HL-60 (cell line): ENCODE measurements around the gene DLG5.

Experiments
- DNase-seq, 2 experiments: peaks; one replicate each; pipeline ENCODE4 v3.0.0-alpha.2; 2010 to 2020; ENCODE audit warnings: low read depth in 1 of 2, low spot score in 1 of 2
- H3K27ac ChIP-seq: fragments of 250-450 bp; sonication (Bioruptor Pico); replicated peaks from 2 replicates; pipeline ENCODE4 v1.5.1; 2020; ENCODE audit warnings: mild to moderate bottlenecking, moderate library complexity
- H3K27me3 ChIP-seq: fragments of 250-450 bp; sonication (Bioruptor Pico); 2 replicates; pipeline ENCODE4 v1.5.1; 2021; ENCODE audit warnings: mild to moderate bottlenecking, moderate library complexity; ENCODE audit not compliant: insufficient read depth, poor library complexity, severe bottlenecking
- H3K4me3 ChIP-seq: replicated peaks from 2 replicates; pipeline ENCODE4 v1.5.1; 2011; ENCODE audit warnings: mild to moderate bottlenecking, control low read depth, low read length; ENCODE audit not compliant: insufficient read depth
- GABPA ChIP-seq: IDR thresholded peaks from 2 replicates; pipeline ENCODE4 v1.6.1; 2012; ENCODE audit warnings: low read depth
- POLR2AphosphoS5 ChIP-seq: IDR thresholded peaks from 2 replicates; pipeline ENCODE4 v1.6.1; 2012; ENCODE audit warnings: low read depth
- SPI1 ChIP-seq: IDR thresholded peaks from 2 replicates; pipeline ENCODE4 v1.6.1; 2012; ENCODE audit warnings: low read depth, mild to moderate bottlenecking, borderline replicate concordance
- TF ChIP-seq, protein P1 (sequence below): IDR thresholded peaks from one replicate; pipeline ENCODE4 v1.5.1; 2011; ENCODE audit warnings: low read length, control low read depth, inconsistent platforms; ENCODE audit not compliant: insufficient read depth
- TF ChIP-seq, protein P2 (sequence below): IDR thresholded peaks from 2 replicates; pipeline ENCODE4 v1.6.1; 2012; ENCODE audit warnings: low read depth; ENCODE audit not compliant: insufficient replicate concordance

Gene DLG5

DNA sequence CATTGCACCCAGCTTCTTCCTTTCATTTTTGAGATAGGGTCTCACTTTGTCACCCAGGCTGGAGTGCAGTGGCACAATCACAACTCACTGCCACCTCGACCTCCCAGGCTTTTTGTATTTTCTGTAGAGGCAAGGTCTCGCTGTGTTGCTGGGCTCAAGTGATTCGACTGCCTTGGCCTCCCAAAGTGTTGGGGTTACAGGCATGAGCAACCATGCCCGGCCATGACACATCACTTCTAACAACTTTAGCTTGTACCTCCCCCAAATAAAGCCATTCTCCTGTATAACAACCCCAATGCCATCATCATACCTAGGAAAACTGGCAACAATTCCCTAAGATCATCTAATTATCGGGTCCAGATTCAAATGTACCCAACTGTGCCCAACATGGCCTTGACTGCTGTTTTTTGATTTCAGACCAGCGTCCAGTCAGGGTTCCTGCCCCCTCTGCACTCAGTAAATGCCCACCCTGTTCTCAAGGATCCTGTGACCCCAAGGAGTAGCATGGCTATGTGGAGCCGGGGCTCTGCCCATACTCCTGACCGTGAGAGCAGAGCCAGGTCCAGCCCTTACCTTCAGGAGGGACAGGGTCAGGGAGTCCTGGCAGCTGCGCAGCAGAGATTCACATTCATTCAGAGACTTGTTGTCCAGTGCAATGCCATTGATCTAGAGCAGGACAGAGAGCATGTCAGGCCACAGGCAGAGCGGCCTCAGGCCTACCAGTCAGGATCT, 102.6 kb downstream of the DLG5 start:
- DNase-seq, result no peak
- Histone ChIP-seq H3K27ac (no peak overlapping the region), H3K27me3 (no peaks in the 10 kb centered on the region), H3K4me3 (no peak overlapping the region)
- no peak for TF ChIP-seq GABPA
- TF ChIP-seq POLR2AphosphoS5, result no peak
- TF ChIP-seq SPI1, result no peak
- TF ChIP-seq, protein P1, sequence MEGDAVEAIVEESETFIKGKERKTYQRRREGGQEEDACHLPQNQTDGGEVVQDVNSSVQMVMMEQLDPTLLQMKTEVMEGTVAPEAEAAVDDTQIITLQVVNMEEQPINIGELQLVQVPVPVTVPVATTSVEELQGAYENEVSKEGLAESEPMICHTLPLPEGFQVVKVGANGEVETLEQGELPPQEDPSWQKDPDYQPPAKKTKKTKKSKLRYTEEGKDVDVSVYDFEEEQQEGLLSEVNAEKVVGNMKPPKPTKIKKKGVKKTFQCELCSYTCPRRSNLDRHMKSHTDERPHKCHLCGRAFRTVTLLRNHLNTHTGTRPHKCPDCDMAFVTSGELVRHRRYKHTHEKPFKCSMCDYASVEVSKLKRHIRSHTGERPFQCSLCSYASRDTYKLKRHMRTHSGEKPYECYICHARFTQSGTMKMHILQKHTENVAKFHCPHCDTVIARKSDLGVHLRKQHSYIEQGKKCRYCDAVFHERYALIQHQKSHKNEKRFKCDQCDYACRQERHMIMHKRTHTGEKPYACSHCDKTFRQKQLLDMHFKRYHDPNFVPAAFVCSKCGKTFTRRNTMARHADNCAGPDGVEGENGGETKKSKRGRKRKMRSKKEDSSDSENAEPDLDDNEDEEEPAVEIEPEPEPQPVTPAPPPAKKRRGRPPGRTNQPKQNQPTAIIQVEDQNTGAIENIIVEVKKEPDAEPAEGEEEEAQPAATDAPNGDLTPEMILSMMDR, result no peak
- TF ChIP-seq, protein P2, sequence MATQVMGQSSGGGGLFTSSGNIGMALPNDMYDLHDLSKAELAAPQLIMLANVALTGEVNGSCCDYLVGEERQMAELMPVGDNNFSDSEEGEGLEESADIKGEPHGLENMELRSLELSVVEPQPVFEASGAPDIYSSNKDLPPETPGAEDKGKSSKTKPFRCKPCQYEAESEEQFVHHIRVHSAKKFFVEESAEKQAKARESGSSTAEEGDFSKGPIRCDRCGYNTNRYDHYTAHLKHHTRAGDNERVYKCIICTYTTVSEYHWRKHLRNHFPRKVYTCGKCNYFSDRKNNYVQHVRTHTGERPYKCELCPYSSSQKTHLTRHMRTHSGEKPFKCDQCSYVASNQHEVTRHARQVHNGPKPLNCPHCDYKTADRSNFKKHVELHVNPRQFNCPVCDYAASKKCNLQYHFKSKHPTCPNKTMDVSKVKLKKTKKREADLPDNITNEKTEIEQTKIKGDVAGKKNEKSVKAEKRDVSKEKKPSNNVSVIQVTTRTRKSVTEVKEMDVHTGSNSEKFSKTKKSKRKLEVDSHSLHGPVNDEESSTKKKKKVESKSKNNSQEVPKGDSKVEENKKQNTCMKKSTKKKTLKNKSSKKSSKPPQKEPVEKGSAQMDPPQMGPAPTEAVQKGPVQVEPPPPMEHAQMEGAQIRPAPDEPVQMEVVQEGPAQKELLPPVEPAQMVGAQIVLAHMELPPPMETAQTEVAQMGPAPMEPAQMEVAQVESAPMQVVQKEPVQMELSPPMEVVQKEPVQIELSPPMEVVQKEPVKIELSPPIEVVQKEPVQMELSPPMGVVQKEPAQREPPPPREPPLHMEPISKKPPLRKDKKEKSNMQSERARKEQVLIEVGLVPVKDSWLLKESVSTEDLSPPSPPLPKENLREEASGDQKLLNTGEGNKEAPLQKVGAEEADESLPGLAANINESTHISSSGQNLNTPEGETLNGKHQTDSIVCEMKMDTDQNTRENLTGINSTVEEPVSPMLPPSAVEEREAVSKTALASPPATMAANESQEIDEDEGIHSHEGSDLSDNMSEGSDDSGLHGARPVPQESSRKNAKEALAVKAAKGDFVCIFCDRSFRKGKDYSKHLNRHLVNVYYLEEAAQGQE, result no peak

DNA sequence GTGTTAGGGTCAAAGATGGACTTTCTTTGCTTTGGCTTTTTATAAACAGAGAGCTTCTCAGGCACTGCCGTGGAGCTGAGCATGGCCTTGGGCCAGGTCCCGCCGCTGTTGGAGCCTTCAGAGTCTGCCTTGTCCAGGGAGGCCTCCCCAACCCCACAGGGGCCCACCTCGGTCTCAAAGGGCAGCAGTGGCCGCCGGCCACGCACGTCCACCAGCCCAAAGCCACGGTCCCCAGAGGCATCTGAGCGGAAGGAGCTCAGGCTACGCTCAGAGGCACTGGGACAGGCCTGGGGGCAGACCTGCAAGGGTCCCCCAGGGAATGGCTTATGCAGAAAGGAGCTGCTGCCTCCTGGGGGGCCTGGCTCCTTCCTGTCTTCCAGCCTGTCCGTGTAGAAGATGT, 105.0 kb downstream of the DLG5 start:
- no peak for TF ChIP-seq SPI1
- TF ChIP-seq, protein P2, result no peak
- TF ChIP-seq, protein P1, result no peak
- TF ChIP-seq GABPA, result no peak
- no peak for TF ChIP-seq POLR2AphosphoS5
- H3K27me3 ChIP-seq, result no peaks in the 10 kb centered on the region
- H3K4me3 ChIP-seq, result no peak overlapping the region
- DNase-seq, result no peak
- no peak overlapping the region for H3K27ac ChIP-seq

DNA sequence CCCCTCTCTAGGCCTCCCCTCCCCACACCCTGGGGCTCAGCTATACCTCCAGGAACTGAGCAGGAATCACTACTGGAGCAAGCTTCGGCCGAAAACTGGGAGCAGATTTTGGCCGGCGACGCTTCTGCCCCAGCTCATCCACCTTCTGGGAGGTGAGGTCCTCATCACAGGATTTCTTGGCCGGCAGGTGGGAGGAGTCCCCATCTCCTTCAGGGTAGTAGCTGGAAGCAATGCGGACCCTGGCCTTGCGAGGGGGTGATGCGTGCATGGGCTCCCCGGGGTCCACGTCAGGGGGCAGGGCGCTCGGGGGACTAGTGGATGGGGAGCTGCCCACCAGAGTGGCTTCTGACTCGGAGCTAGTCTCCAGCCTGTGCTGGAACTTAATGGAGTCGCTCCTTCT, 105.5 kb downstream of the DLG5 start:
- Histone ChIP-seq H3K4me3 (no peak overlapping the region), H3K27me3 (no peaks in the 10 kb centered on the region)
- TF ChIP-seq SPI1 (no peak), POLR2AphosphoS5 (no peak), GABPA (no peak)
- TF ChIP-seq, protein P2, result no peak
- TF ChIP-seq, protein P1, result no peak

More for the DNA sequence above, 105.5 kb downstream of the DLG5 start:
- no peak overlapping the region for H3K27ac ChIP-seq
- DNase-seq, result no peak
